Natural killer cell (primary cell): ENCODE data around the gene HRCT1. TPM values are rescaled to one million over a fixed set of nuclear protein-coding genes. Genes with fewer than 3 reads are reported as not detected.

Experiments
- ATAC-seq, 3 donors: fragments of 150-1000 bp in 2 of 3; fragments of 200-7000 bp in 1 of 3; cut with Tn5 transposase; 1 replicate in 1 of 3; 2 replicates in 2 of 3; pipeline ENCODE4 v1.10.0; 2021; ENCODE audit warnings: mild to moderate bottlenecking in 2 of 3, moderate library complexity in 2 of 3
- DNase-seq, 2 donors: peaks; one replicate each; pipeline versions ENCODE4 v3.0.0 to v3.0.0-alpha.2; 2013 to 2021; ENCODE audit warnings: mixed read lengths in 1 of 2
- H3K27ac ChIP-seq: one replicate; pipeline ENCODE4 v1.5.1; 2013; ENCODE audit warnings: mild to moderate bottlenecking, low read length
- H3K27me3 ChIP-seq: one replicate; pipeline ENCODE4 v1.6.1; 2013; ENCODE audit warnings: low read length; ENCODE audit not compliant: control insufficient read depth, insufficient read depth
- H3K36me3 ChIP-seq: one replicate; pipeline ENCODE4 v1.6.1; 2013; ENCODE audit warnings: low read length; ENCODE audit not compliant: control insufficient read depth, insufficient read depth
- H3K4me1 ChIP-seq: one replicate; pipeline ENCODE4 v1.6.1; 2013; ENCODE audit warnings: low read length; ENCODE audit not compliant: control insufficient read depth, insufficient read depth
- H3K4me3 ChIP-seq: one replicate; pipeline ENCODE4 v1.5.1; 2013; ENCODE audit warnings: low read length
- H3K9me3 ChIP-seq: one replicate; pipeline ENCODE4 v1.6.1; 2013; ENCODE audit warnings: low read length; ENCODE audit not compliant: control insufficient read depth, insufficient read depth
- H3K27ac Mint-ChIP-seq, 2 donors: one replicate each; pipeline ENCODE4 v1.8.0; 2022; ENCODE audit warnings: mild to moderate bottlenecking in 2 of 2, mixed read lengths in 2 of 2, moderate library complexity in 1 of 2
- H3K27me3 Mint-ChIP-seq, 2 donors: one replicate each; pipeline ENCODE4 v1.8.0; 2022; ENCODE audit warnings: low read depth in 2 of 2, mixed read lengths in 2 of 2
- H3K36me3 Mint-ChIP-seq: one replicate; pipeline ENCODE4 v1.8.0; 2022; ENCODE audit warnings: mixed read lengths
- H3K4me1 Mint-ChIP-seq, 2 donors: one replicate each; pipeline ENCODE4 v1.8.0; 2022; ENCODE audit warnings: mixed read lengths in 2 of 2
- H3K4me3 Mint-ChIP-seq: one replicate; pipeline ENCODE4 v1.8.0; 2022; ENCODE audit warnings: mild to moderate bottlenecking, moderate library complexity, mixed read lengths
- H3K9me3 Mint-ChIP-seq, 2 donors: one replicate each; pipeline ENCODE4 v1.8.0; 2022; ENCODE audit warnings: mixed read lengths in 2 of 2
- WGBS: methylation state at CpG from one replicate; pipeline ENCODE4 v1.1.7; 2013; ENCODE audit warnings: missing lambda C conversion rate; ENCODE audit not compliant: insufficient coverage; 5-methylcytosine and 5-hydroxymethylcytosine counted together
- intact Hi-C: fragments of 100-400 bp; cut with micrococcal nuclease; formaldehyde crosslinking; loops from one replicate; pipeline ENCODE4 v1.14.2; 2022
- total RNA-seq, 4 donors: library from RNA; stranded (reverse); fragments of 120-200 nt in 1 of 4; gene quantifications; one replicate each; pipeline versions ENCODE4 v1.2.3 to v1.2.4, GENCODE V29; 2013 to 2022
- TF ChIP-seq, protein P1 (sequence below): fragments of 200-600 bp; IDR thresholded peaks from one replicate; pipeline ENCODE4 v1.8.0; 2022; ENCODE audit warnings: antibody characterized with exemption

Gene HRCT1
- total RNA-seq, 3 donors from 2014 or later (not counting 1 experiment from before 2014, with no cell fraction given): not detected

DNA sequence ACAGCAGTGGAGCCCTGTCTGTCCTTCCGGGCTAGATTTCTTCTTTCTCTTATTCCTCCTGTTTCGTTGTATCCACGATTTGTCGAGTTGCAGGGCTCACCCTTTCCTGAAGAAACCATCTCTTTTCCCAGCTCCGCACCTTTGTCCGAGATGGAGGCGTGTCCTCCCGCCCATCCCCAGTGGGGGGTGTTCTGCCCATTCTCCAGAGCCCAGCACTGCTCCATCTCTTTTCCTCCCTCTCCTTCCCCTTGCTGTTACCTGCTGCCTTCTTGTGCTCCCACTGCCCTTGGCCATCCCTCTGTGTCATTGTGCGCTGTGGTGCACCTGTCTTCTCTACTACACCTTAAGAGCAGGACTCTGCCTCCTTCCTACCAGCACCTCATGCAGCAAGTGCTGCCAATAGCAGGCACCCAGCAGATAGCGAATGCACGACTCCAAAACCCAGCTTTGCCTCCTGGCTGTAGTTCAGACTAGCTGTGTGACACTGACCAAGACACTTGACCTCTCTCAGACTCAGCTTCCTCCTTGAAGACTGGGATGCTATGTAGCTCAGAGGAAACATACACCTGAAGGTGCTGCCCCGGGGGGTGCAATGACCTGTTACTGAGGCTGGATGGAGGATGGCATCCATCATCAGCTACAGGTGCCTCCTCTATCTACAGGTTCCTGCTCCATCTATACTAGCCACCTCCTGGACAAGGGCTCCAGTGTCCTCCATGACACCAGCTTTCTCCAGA is 44.7 kb upstream of the HRCT1 start:
- DNase-seq: no peak
- no peak overlapping the region for H3K4me3 ChIP-seq
- Mint-ChIP-seq H3K4me1 (peaks cover 7 to 14% of the 10 kb centered on the region in 2 donors), H3K9me3 (no peaks in the 10 kb centered on the region), H3K4me3 (no peak overlapping the region), H3K27ac (no peak overlapping the region), H3K36me3 (no peaks in the 10 kb centered on the region), H3K27me3 (peaks cover 19 to 20% of the 10 kb centered on the region in 2 donors)
- no peak for ATAC-seq
- H3K9me3 ChIP-seq: no peaks in the 10 kb centered on the region
- no peaks in the 10 kb centered on the region for H3K4me1 ChIP-seq
- H3K27ac ChIP-seq: no peak overlapping the region
- H3K27me3 ChIP-seq: peaks cover 2% of the 10 kb centered on the region
- no peaks in the 10 kb centered on the region for H3K36me3 ChIP-seq
- TF ChIP-seq, protein P1, sequence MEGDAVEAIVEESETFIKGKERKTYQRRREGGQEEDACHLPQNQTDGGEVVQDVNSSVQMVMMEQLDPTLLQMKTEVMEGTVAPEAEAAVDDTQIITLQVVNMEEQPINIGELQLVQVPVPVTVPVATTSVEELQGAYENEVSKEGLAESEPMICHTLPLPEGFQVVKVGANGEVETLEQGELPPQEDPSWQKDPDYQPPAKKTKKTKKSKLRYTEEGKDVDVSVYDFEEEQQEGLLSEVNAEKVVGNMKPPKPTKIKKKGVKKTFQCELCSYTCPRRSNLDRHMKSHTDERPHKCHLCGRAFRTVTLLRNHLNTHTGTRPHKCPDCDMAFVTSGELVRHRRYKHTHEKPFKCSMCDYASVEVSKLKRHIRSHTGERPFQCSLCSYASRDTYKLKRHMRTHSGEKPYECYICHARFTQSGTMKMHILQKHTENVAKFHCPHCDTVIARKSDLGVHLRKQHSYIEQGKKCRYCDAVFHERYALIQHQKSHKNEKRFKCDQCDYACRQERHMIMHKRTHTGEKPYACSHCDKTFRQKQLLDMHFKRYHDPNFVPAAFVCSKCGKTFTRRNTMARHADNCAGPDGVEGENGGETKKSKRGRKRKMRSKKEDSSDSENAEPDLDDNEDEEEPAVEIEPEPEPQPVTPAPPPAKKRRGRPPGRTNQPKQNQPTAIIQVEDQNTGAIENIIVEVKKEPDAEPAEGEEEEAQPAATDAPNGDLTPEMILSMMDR: no peak
- 76% methylated on average over 12 of the region's 12 CpGs for WGBS
- intact Hi-C loops: no loop called here

DNA sequence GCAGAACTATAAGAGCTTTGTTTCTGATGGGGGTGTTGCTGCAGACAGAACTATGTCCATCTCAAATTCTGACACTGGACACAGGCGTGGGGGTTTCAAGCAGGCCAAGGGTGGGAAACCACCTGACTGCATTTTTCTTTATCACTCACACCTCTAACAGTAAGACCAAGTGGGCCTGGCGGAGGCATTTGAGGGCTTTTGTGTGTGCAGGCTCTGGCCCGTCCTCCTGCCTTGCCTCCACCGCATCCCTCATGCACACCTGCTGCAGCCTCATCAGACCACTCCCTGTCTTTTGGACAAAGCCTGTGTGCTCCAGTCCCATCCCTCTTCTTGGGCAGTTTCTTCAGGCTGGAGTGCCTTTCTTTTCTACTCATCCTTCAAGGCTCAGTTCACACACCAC is 43.7 kb upstream of the HRCT1 start:
- Histone ChIP-seq H3K27ac (no peak overlapping the region), H3K27me3 (no peaks in the 10 kb centered on the region), H3K36me3 (no peaks in the 10 kb centered on the region), H3K4me3 (no peak overlapping the region), H3K4me1 (no peaks in the 10 kb centered on the region), H3K9me3 (no peaks in the 10 kb centered on the region)
- Mint-ChIP-seq H3K9me3 (no peaks in the 10 kb centered on the region), H3K4me1 (peaks cover 7 to 14% of the 10 kb centered on the region in 2 donors), H3K4me3 (no peak overlapping the region), H3K27me3 (peaks cover 16 to 19% of the 10 kb centered on the region in 2 donors), H3K36me3 (no peaks in the 10 kb centered on the region), H3K27ac (no peak overlapping the region)
- WGBS: 98% methylated on average over 4 of the region's 4 CpGs
- intact Hi-C loops: no loop called here
- ATAC-seq (no peak), DNase-seq (no peak)
- TF ChIP-seq, protein P1: no peak

DNA sequence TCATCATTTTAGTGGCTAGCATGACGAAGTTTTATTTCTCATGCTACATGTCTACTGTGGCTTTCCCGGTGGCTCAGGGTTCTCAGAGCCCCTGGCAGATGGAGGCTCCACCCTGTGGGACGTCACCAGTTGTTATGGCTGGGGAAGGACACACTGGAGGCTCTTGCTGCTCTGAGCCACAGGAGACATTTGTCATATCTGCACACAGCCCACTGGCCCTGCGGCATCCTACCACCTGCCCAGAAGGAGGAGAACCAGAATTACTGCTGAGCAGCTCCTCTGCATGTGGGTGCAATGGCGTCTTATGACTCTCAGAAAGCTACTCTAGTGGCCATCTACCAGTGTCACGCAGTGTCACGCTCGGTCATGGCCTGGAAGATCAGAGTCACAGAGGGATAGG is 42.4 kb upstream of the HRCT1 start:
- H3K4me3 ChIP-seq: no peak overlapping the region
- Mint-ChIP-seq H3K4me1 (peaks cover 7 to 9% of the 10 kb centered on the region in 2 donors), H3K27me3 (peaks cover 16 to 19% of the 10 kb centered on the region in 2 donors), H3K9me3 (no peaks in the 10 kb centered on the region), H3K36me3 (no peaks in the 10 kb centered on the region), H3K4me3 (no peak overlapping the region), H3K27ac (no peak overlapping the region)
- intact Hi-C loops: no loop called here
- no peaks in the 10 kb centered on the region for H3K9me3 ChIP-seq
- ATAC-seq: no peak
- WGBS: 80% methylated on average over 8 of the region's 8 CpGs
- no peaks in the 10 kb centered on the region for H3K36me3 ChIP-seq
- DNase-seq: no peak
- H3K27me3 ChIP-seq: no peaks in the 10 kb centered on the region
- no peaks in the 10 kb centered on the region for H3K4me1 ChIP-seq
- TF ChIP-seq, protein P1: no peak
- no peak overlapping the region for H3K27ac ChIP-seq
